Muscle of back (tissue), 11 donors: ENCODE measurements around the gene NXPE3. TPM values are rescaled to one million over a fixed set of nuclear protein-coding genes. Genes with fewer than 3 reads are reported as not detected.

Experiments
- DNase-seq, 3 donors: peaks; one replicate each; pipeline versions ENCODE4 v3.0.0 to v3.0.0-alpha.2; 2013
- polyA plus RNA-seq, 10 donors: library from polyadenylated mRNA; unstranded; fragments of 120-200 nt; gene quantifications; one replicate each; pipeline ENCODE4 v1.2.1, GENCODE V29; 2013; ENCODE audit not compliant: insufficient read length in 10 of 10

The NXPE3 gene
- polyA plus RNA-seq, 10 donors: 13.7 to 24.1 (median 19.0) TPM

GRCh38 chr3:101873619-101874018 lies 94.6 kb downstream of the NXPE3 start:
- no peak for DNase-seq

- peak in 2 of 3 donors; percentile 7 to 15 for DNase-seq
These were observed 97.1 kb downstream of the NXPE3 start for GRCh38 chr3:101876142-101876541.

Other genes starting within 250 kb of the NXPE3 start
- gene TRMT10C, start 217.3 kb upstream of the NXPE3 start, polyA plus RNA-seq: 10 to 100 TPM; 21.7 to 30.6 (median 24.9) TPM
- 100 to 1,000 TPM; 107 to 156 (median 143) TPM for gene PCNP, start 205.0 kb upstream of the NXPE3 start, polyA plus RNA-seq
- 10 to 100 TPM; 12.6 to 18.7 (median 16.8) TPM for gene ZBTB11, start 102.1 kb upstream of the NXPE3 start, polyA plus RNA-seq
- 1,000 to 10,000 TPM; 1,798 to 2,309 (median 1,999) TPM for gene RPL24, start 92.5 kb upstream of the NXPE3 start, polyA plus RNA-seq
- gene CEP97, start 54.6 kb upstream of the NXPE3 start, polyA plus RNA-seq: 10 to 100 TPM in 9 of 10 donors, 1 to 10 TPM in 1; 8.8 to 16.1 (median 11.7) TPM
- 10 to 100 TPM in 2 of 10 donors, 1 to 10 TPM in 8; 1.1 to 24.1 (median 3.7) TPM for gene NFKBIZ, start 70.3 kb downstream of the NXPE3 start, polyA plus RNA-seq